T follicular helper cell (primary cell): ENCODE data around the gene OR51F1.
"Not testable (repeated sequence)": the region's sequence is repeated elsewhere in the genome, so short reads cannot be mapped to it uniquely, and the experiment has no call there.

ENCODE experiments used
- DNase-seq: peaks from one replicate; pipeline ENCODE4 v3.0.0-alpha.2; 2020; ENCODE audit warnings: low read depth
- total RNA-seq, 2 experiments: gene quantifications; one replicate each; lab custom pipeline; 2026; lab: John Stamatoyannopoulos, UW

Gene OR51F1
- total RNA-seq: 0 reads per million in 2 experiments

DNA sequence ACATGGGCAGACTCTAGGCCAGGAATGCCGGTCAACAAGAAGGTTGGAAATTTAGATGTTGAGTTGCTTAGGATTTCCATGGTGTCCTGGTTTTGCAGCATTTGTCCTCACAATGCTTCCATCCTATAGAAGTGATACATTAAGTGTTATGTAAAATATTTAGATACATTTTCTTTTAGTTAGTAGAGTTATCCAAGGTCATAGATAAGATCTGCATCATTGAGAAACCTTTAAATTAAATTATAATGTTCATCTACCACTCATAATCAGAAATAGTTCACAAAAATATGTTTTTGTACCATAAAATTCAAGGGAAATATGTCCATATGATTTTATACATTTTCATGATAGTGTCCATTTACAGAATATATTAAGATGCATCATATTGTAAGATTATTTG lies at the start of gene OR51F1:
TSS of gene OR51F1 (minus strand) at position 101 of the 400 bp plus-strand sequence. CDS start at position 101, 0 bp downstream.
- DNase-seq: no peak

- no peak for DNase-seq
These were observed 39.5 kb upstream of the OR51F1 start for GRCh38 chr11:4809246-4809645.

- no peak for DNase-seq
These were observed 38.7 kb upstream of the OR51F1 start for GRCh38 chr11:4808476-4808875.

- DNase-seq: no peak
These were observed 34.5 kb upstream of the OR51F1 start, which contains the start of gene OR52R1 for GRCh38 chr11:4804280-4804679. OR52R1 (minus strand) TSS chr11:4804380; CDS start chr11:4804380, 0 bp downstream.

- DNase-seq: not testable (repeated sequence)
These were observed 31.6 kb upstream of the OR51F1 start for GRCh38 chr11:4801316-4801715.

DNA sequence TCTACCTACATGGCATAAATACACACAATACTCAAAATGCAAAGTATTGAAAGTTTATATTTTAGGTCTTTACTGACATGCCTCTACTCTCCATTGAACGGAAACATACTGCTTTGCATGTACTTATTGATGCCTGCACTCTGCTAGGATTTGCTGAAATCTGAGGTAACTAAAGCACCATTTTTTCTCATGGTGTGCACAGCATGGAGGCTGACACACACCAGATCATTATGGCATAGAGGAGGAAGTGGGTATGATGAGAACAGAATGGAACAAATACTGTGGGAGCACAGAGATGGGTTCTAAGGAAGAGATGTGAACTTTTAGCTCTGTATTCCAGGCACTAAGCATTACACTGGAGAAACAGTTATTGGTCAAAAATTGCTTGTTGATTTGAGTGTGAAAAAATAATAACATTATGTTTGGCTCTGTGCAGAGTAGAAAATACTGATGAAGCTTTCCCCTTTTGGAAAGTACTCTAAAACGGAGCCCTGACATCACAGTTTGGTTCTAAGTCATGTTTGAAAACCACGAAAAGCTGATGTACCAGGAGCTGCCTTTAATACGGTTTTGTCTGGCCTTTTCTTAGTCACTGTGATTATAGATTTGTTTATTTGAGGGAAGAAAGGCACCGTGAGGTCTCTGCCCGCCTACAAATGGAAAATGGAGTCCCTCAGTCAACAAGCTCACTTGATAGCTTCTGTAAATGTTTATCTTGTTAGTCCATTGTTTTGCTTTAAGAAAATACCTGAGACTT lies 28.9 kb upstream of the OR51F1 start:
- no peak for DNase-seq

- DNase-seq: no peak
These were observed 27.5 kb upstream of the OR51F1 start for GRCh38 chr11:4797206-4797605.

- no peak for DNase-seq
These were observed 12.7 kb upstream of the OR51F1 start for GRCh38 chr11:4782454-4782853.

DNA sequence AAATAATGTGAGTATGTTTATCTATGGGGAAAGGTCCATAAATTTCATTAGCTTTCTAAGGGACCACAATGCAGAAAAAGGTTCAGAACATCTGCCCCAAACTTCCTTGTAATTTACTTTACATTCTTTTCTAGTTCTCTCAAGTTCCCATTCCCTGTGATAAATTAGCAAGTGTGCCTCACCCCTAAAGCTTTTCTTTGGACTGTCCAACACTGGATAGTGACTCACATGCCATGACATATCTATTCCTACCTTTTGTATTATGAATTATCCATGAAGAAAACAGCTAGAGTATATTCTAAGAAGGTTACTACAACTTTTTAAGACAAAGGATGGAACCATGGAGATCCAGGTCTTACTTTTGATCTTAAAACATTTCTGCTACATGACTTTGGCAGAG lies 1.6 kb downstream of the OR51F1 start:
- DNase-seq: no peak

GRCh38 chr11:4766420-4767043 lies 3.2 kb downstream of the OR51F1 start:
- DNase-seq: no peak

- no peak for DNase-seq
These were observed 6.6 kb downstream of the OR51F1 start for GRCh38 chr11:4763096-4763495.

- no peak for DNase-seq
These were observed 18.5 kb downstream of the OR51F1 start for GRCh38 chr11:4751201-4751600.

- no peak for DNase-seq
These were observed 21.3 kb downstream of the OR51F1 start for GRCh38 chr11:4748438-4748837.

DNA sequence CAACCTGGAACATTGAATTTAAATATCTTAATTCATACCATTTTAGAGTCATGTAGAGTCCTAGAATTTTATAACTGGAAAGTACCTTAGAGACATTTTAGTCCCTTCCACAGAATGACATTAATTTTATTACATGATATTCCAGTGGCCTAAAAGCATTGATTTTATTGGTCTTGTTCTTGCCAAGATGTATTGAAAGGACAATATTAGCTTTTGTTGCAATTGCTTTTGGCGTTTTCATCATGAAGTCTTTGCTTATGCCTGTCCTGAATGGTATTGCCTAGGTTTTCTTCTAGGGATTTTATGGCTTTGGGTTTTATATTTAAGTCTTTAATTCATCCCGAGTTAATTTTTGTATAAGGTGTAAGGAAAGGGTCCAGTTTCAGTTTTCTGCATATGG lies 29.0 kb downstream of the OR51F1 start:
- DNase-seq: no peak

DNA sequence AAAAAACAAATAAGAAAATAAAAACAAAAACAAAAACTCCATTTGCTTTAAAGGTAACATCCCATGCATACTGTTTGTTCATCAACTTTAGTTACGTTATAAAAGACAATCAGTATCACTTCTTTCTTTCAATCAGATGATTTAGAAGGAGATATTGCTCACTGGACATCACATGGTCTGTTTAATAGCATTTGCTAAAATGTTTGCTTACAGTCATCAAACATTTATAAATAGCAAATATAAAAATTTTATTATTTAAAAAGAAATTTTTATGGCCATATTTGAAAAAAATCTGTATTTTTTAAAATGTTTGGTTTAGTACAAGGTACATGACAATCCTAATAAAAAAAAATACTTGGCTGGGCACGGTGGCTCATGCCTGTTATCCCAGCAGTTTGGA lies 42.6 kb downstream of the OR51F1 start:
- no peak for DNase-seq

DNA sequence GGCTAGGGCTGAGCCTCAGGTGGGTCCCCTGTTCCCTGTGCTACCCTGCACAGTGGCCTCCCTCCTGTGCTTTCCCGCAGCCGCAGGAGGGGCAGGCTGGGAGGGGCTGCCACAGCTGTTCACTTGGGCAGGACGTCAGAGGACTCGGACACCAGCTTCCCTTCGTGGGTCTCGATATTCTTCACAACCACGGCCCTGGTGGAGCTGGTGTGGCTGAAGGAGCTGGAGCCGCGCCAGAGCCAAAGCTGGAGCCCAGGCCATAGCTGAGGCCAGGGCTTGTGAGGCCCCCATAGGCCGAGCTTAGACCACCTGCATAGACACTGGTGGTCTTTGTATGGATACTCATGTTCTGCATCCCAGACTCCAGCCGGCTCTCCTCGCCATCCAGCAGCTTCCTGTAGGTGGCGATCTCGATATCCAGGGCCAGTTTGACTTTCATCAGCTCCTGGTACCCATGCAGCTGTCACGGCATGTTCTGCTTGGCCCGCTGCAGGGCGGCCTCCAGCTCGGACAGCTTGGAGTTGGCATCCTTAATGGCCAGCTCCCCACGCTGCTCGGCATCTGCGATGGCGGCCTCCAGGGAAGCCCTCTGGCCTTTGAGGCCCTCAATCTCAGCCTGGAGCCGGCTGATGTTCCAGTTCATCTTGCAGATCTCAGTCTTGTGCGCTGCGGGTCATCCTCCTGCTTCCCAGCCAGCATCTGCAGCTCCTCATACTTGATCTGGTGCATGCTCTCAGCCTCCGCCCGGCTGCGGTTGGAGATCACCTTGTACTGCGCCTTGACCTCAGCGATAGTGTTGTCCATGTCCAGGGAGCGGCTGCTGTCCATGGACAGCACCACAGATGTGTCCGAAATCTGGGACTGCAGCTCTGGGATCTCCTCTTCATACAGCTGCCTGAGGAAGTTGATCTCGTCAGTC lies 46.9 kb downstream of the OR51F1 start:
- not testable (repeated sequence) for DNase-seq
